NCI-H128 (cell line): ENCODE results near the gene RNF223.
"Not testable (repeated sequence)": the region's sequence is repeated elsewhere in the genome, so short reads cannot be mapped to it uniquely, and the experiment has no call there.

Experiments
- DNase-seq: peaks from one replicate; lab custom pipeline; 2025; ENCODE audit not compliant: unreplicated experiment; lab: John Stamatoyannopoulos, UW

Gene RNF223

DNA sequence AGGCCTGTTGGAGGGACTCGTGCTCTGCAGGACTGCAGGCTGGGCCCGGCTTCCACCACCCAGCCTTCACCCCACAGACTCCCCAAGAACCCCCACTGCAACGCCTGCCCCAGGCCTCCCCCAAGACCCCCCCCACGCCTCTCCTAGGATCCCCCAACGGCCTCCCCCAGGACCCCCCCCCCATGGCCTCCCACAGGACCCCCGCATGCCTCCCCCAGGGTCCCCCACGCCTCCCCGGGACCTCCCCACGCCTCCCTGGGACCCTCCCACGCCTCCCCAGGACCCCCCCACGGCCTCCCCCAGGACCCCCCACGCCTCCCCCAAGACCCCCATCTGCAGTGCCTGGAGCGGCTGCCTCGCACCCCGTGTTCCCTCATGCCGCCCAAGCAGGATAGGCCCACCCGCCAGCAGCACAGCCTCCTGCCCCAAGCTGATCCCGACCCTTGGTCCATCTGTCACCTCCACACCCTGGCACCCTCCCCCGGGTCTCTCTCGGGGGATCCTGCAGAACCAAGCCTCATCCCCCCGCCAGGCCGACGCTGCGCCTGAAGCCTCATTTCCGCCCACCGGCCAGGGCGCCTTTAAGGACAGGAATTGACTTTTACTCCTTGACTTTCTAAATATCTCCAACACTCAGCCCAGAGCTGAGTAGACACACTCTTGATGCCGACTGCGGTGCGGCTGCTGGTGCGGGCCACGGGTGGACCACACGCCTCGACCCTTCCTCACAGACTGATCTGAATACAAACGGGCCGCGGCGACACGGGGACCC lies 14.1 kb upstream of the RNF223 start:
- no peak for DNase-seq

DNA sequence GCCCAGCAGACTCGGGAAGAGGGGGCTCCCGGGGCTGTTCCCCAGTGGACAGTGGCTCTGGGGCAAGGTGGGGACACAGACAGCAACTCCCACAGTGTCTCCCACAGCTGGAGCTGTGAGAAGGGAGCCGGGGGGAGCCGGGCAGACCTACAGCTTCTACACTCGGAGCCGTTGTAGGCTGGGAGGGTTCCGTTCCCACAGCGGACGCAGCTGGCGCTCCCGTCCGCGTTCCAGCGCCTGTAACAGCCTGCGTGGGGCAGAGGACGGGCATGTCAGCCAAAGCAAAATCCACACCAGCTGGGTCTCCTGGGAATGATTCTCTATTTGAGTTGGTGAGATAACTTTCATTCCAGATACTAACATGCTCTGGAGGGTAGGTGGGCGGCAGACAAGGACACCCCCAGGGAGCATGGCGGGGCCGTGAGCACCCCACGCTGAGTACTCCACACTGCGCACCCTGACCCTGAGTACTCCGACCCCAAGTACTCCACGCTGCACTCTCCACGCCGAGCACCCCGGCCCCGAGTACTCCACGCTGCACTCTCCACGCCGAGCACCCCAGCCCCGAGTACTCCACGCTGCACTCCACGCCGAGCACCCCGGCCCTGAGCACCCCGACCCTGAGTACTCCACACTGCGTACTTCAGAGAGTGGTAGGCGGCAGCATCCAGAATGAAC lies 13.4 kb upstream of the RNF223 start:
- DNase-seq, result no peak

DNA sequence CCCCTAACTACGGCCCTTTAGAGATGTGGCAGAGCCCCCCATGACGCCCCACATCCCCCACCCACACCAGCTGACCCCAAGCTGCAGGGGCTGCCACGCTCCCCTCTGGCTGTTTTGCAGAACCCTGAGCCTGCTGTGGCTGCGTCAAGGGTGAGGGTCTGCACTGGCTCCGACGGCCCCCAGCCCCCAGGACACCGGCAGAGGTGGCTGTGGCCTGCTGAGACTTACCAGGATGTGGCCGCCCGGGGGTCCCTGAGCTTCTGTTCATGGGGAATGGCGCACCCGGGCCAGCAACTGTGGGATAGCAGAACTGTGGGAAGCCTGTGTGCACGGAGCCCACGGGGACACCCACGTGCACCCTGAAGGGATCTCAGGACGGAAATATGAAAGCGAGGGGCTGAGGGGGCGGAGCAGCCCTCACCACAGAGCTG lies 12.8 kb upstream of the RNF223 start:
- DNase-seq, result no peak

DNA sequence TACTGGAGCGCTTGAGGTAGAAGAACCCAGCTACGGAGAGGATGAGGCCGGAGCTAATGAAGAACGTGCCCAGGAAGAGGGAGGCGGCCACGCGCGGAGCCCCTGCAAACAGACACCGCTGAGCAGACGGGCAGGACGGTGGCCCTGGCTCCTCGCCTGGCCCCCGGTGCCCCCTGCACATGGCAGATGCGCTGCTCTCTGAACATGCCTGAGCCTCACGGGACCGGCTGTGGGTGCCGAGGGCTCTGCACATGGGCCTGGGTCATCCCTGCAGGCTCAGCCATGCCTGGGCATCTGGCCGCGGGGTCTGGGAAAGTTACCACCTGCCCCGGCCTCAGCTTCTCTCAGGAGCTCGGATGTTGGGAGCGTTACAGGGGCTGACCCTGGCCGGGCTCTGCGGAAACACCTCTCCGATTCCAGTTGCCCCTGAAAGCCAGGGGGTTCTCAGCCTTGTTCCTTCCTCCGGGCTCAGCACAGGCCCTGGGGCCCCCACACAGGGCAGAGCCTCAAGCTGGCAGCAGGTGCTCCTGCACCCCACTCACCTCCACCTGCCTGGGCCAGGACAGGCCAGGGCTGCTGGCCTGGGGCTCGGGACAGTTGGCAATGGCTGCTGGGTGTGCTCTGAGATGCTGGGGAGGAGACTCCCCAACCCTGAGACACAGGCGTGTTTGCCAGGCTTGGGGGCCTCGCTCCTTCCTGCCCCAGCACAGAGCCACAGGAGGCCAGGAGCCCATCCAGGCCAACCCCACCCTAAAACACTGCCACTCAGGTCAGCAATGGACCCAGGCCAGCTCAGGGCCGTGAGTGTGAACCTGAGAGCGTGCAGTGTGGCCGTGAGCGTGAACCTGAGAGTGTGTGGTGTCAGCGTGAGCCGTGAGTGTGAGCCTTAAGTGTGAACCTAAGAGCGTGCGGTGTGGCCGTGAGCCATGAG lies 12.1 kb upstream of the RNF223 start:
- DNase-seq, result no peak

DNA sequence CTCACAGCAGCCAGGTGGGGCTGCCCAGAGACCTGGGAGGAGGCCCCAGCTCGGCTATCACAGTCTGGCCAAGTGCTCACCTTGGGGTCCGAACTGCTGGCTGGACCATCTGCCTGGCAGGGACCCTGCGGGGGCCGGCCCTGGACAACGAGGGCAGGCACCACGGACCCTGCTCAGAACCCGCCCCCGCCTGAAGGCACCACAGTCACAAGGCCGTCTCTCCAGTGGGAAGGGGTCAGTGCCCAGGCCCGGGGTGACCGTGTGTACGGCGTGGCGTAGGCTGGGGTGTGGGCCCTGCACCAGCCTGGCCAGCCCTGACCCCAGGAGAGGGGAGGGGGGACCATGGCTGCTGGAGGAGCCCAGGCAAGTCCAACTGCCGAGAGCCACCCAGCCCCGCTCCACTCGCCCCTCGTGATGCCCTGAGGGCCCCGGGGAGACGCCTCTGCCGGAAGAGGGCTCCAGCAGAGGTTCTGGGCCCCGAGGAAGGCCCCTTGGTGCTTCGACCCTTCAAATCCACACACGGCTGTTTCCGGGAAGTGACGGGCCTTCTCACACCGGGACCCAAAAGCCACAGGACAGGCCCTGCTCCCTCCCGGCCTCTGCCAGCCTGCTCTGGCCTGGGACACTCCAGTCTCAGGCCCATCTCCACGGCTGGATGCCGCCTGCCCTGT lies 11.2 kb upstream of the RNF223 start:
- DNase-seq, result no peak

DNA sequence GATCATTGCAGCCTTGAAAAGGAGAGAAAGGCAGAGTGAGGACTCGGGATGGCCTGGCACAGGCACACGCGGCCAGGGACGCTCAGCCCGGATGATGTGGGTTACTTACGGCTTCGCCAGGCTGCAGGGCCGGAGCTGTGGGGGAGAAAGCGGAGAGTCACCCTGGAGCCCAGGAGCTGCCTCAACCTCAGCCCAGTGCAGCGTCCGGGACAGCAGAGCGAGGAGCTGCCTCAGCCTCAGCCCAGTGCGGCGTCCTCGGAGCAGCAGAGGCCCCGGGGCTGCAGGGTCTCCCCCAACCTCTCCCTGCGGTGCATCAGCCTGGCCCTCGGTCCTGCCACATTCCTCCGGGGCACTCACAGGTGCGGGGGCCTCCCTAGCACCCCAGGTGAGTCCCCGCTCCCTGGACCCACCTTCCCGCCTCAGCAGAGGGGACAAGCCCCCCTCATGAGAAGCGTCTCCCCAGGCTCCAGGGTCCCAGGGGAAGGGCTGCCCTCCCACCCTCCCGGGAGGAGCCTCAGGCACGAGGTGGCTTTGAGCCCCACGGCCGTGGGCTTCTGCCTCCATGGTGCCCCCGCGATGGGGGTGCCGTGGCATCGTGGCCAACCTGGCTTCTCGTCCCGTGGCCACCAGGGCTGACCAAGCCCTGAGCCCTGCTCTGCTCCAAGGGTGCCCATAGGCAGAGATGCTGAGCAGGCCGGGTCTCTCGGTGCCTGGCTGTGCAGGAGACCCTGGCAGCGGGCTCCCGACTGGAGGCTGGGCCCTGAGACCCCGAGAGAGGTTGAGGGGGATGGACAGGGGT lies 10.5 kb upstream of the RNF223 start:
- no peak for DNase-seq

DNA sequence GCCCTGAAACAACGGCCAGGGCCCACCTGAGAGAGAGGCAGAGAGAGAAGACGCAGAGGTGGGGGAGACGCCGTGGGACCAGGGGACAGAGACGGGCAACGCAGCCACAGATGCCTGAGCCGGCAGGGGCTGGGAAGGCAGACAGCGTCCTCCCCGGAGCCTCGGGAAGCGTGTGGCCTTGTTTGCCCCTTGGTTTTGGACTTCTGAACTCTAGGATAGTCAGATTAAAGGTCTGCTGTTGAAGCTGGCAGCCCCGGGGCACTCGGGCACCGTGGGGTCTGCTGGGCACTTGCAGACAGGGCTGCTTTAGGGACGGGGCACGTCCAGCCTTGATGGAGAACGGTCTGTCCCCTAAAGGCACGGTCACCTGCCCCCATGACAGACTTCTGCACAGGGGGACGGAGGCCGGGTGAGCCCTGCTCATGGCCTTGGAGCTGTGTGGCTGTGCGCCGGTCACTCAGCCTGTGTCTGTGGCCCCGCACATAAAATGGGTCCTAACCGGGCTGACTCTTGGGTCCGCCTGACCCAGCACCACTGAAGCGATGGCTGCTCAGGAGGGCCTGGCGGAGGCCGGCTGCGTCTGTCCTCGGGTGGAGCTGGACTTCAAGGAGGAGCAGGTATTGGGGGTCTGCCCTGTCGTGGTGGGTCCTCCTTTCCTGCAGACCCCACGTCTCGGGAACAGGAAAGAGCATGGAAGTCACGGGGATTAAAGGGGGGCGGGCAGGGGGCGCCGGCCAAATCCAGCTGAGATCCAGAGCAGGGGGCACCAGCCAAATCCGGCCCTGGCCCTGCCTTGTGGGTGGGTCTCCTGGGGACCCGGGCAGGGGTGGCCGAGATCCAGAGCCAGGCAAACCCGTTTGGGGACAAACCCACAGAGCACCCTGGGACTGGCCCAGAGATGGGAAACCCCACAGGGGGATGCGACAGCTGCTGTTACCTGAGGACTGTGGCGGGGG lies 9.6 kb upstream of the RNF223 start:
- no peak for DNase-seq

DNA sequence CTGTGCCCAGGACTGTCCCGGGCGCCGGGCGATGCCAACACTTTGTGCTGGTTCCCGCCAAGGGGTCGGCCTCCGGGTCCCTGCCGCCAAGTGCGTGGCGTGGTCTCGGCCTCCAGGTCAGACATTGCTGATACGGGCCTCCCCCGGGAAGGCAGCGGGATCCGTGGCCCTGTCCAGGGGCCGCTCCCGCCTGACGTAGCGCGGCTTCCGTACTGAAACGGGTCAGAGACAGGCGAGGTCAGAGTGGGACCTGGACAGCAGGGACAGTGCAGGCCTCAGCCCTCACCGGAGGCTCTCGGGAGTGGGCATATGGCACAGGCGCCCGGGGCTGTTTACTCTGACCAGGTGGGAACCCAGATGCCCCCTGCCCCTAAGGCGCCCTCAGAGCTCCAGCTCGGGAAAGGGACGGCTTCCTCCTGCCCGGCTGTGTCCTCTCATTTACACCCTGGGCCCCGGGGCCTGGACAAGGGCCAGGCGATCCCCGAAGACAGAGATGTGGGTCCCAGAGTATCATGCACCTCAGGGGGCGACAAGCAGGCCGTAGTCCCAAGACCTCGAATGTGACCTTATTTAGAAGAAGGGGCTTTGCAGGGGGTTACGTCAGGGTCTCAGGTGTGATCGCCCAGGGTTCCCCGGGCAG lies 8.8 kb upstream of the RNF223 start:
- no peak for DNase-seq

DNA sequence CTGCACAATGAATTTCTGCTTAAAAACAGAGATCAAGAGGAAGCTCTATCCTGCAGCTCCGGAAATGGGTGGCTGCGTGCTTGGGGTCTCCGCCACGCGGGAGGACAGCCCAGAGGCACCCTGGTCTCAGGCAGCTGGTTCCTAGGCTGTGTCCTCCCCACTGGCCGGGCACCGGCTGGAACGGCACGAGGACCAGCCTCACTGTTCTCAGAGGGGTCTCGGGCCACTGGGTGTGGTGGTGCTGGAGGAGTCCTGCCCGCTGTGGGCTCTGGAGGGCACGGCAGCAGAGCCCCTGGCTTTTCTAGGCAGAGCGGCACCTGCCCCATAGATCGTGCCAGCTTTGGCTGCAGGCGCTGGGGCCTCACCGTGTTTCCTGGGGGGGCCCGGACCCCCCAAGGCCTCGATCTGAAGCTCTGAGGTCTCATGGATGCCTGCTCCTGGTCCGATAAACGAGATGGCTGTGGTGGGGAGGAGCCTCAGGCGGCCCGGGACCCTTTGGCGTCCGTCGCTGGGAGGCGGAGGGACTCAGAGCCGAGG lies 8.2 kb upstream of the RNF223 start:
- no peak for DNase-seq

DNA sequence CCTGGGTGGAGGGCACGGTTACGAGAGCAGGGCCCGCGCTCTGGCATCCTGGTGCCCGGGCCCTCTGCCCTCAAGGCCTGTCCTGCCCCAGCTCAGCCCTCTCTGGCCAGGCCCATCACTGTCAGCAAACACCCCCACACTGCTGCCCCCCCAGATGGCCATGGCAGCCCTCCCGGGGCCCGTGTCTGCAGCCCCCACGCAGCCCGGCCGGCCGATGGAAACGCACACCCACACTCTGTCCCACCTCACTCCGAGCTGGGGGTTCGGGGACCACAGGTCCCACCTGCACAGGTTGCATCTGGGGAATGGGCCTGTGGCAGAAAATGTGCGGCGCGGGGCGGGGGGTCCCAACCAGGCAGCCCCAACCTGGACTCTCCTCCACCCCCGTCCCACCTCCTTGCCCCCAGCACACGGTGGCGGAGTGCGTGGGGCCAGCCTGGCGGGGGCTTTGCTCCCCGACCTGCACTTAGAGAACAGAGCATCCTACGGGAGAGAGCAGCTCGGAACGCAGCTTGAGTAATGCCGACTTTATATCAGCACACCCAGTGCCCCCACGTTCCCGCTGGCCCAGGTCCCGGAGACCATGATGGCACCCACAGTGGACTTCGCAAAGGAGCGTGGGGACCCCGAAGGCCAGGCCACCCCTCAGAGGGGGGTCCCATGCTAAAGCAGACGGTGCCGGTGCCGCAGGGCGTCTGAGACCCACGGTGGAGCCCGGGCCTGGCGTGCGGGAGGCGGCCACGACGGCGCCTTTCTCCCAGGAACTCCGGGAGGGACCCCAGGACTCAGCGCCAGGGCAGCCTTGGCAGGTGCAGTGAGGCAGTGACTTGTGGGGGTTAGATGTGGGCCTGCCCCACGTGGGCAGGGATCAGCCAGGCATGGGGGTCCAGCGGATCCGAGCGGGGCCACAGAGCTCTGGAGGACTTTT lies 7.5 kb upstream of the RNF223 start:
- DNase-seq, result no peak

DNA sequence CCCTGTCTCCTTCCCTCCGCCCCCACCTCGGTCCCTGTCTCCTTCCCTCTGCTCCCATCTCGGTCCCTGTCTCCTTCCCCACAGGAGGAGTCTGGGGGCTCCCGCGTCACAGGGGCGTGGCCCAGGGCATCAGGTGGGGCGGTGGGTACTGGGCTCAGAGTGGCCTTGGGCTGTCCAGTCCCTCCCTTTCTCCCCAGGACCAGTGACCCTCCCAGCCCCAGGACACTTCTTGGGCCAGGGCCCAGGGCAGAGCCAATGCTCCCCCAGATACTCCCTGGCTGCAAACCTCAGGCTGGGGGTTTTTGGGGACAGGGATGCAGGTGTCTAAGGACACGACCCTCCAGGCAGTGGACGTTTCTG lies 6.8 kb upstream of the RNF223 start:
- no peak for DNase-seq

DNA sequence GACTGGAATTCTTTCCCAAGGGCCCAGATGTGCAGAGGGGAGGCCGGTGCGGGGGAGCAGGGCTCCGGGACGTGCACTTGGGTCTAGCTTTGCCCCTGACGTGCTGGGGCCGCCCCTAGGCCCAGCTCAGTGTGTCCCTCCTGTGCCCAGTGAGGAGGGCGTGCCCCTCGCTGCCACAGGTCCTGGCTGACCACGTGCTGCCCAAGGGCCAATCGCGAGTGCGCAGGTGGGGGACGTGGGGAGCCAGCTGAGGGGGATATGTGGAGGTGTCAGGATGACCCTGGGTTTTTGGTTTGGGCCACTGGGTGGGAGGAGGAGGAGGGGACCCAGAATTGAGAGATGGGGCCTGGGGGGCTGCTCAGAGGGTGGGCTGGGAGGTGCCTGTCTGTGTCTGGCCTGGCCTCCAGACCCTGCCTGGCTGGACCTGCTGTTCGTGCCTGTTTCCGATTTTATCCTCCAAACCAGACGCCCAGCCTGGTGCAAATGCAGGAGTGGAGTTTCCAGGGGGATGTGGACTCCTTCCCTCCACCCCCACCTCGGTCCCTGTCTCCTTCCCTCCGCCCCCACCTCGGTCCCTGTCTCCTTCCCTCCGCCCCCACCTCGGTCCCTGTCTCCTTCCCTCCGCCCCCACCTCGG lies 6.1 kb upstream of the RNF223 start:
- DNase-seq, result peak; percentile 49

DNA sequence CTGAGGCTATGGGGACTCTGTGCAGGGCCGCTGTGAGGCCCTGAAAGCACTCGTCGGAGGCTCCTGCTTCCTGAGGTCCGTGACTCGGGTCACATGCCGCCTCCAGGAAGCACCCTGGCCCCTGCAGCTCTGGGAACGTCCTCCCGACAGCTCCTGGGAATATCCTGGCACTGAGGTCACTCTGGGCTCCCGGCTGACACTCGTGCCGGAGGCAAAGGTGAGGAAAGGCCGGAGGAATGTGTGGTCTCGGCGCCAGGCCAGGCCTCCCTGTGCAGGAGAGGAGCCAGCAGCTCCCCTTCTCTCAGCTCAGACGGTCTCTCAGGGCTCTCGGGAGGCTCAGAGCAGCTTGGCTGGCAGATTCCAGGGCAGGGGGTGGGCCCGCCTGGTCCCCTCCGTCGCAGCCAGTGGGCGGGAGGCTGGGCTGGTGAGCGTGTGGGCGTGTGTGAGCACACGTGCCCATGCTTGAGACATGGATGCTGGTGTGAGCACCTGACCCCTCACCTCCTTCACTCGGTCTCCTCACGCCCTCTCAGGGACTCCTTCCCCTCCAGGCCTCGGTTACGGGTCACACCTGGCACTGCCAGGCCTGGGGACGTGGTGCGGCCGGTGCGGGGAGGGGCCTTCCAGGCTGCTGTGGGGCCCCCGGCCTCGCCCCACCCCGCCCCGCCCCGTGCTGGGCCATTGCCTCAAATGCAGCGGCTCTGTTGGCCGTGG lies 5.5 kb upstream of the RNF223 start:
- DNase-seq, result peak; percentile 67

DNA sequence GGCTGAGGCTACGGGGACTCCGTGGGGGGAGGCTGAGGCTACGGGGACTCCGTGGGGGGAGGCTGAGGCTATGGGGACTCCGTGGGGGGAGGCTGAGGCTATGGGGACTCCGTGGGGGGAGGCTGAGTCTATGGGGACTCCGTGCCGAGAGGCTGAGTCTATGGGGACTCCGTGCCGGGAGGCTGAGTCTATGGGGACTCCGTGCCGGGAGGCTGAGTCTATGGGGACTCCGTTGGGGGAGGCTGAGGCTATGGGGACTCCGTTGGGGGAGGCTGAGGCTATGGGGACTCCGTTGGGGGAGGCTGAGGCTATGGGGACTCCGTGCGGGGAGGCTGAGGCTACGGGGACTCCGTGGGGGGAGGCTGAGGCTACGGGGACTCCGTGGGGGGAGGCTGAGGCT lies 3.3 kb upstream of the RNF223 start:
- not testable (repeated sequence) for DNase-seq

DNA sequence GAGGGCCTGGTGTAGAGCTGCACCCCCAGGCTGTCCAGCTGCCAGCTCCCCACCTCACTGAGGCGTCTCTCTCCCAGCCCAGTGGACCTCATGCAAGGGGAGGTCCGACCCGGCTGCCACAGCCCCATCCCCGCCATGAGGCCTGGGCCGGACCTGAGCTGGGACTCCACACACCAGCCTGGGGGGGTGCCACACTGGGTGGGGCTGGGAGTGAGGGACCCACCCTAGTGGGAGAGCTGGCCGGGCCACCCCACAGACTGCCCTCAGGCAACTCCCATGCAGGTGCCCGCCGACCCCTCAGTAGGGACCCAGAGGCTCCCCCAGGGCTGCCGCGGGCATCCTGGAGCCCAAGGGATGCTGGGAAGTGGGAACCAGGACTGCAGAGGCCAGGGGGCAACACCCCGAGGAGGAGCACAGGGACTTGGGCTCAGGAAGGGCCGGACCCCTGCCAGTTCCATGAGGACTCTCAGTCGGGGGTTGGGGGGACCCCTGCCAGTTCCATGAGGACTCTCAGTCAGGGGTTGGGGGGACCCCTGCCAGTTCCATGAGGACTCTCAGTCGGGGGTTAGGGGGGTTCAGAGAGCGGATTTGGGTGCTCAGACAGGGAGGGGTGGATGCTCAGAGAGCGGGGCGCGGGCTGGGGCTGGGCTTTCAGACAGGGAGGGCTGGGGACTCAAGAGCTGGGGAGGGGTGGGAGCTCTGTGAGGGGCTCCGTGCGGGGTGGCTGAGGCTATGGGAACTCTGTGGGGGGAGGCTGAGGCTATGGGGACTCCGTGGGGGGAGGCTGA lies 1.2 kb upstream of the RNF223 start:
- no peak for DNase-seq
